A549 (cell line): ENCODE data around the gene ARHGEF16.

ENCODE experiments used
- BHLHE40 ChIP-seq: IDR thresholded peaks from 2 replicates; pipeline ENCODE4 v1.6.1; 2012; ENCODE audit warnings: low read depth, low read length, inconsistent platforms
- CEBPB ChIP-seq, 2 experiments: fragments of >200 bp in 1 of 2; sonication (Bioruptor Twin) in 1 of 2; formaldehyde crosslinking in 1 of 2; IDR thresholded peaks; 2 replicates each; pipeline ENCODE4 v1.6.1; 2012 to 2016
- CHD2 ChIP-seq: fragments of 150-350 bp; IDR thresholded peaks from 2 replicates; pipeline ENCODE4 v1.6.1; 2014; ENCODE audit warnings: low read length; ENCODE audit not compliant: partially characterized antibody
- EP300 ChIP-seq, 2 experiments: fragments of >200 bp; sonication (Bioruptor Twin); formaldehyde crosslinking; IDR thresholded peaks; 2 replicates in 1 of 2; 3 replicates in 1 of 2; pipeline ENCODE4 v1.6.1; 2016 to 2017
- HDAC2 ChIP-seq: fragments of 200-600 bp; sonication (generic); IDR thresholded peaks from 2 replicates; pipeline ENCODE4 v1.6.1; 2016
- KDM1A ChIP-seq: fragments of 200-600 bp; sonication (generic); IDR thresholded peaks from 2 replicates; pipeline ENCODE4 v1.6.1; 2016; ENCODE audit warnings: low read depth, mild to moderate bottlenecking
- MYC ChIP-seq: IDR thresholded peaks from 2 replicates; pipeline ENCODE4 v1.6.1; 2012; ENCODE audit warnings: mild to moderate bottlenecking, inconsistent platforms, low read length, improper control_type of control experiment, borderline replicate concordance
- NFE2L2 ChIP-seq: fragments of 150-350 bp; conservative IDR thresholded peaks from 2 replicates; pipeline ENCODE4 v1.6.1; 2014; ENCODE audit warnings: low read length
- SMC3 ChIP-seq: fragments of >200 bp; sonication (Bioruptor Twin); formaldehyde crosslinking; IDR thresholded peaks from 3 replicates; pipeline ENCODE4 v1.6.1; 2018; ENCODE audit warnings: inconsistent platforms
- TF ChIP-seq, protein P1 (sequence below): fragments of >200 bp; sonication (Bioruptor Twin); formaldehyde crosslinking; IDR thresholded peaks from 3 replicates; pipeline ENCODE4 v1.5.1; 2016
- TF ChIP-seq, protein P2 (sequence below): fragments of 200-600 bp; sonication (generic); IDR thresholded peaks from 2 replicates; pipeline ENCODE4 v1.6.1; 2016; ENCODE audit warnings: antibody characterized with exemption, mild to moderate bottlenecking, moderate library complexity

DNA sequence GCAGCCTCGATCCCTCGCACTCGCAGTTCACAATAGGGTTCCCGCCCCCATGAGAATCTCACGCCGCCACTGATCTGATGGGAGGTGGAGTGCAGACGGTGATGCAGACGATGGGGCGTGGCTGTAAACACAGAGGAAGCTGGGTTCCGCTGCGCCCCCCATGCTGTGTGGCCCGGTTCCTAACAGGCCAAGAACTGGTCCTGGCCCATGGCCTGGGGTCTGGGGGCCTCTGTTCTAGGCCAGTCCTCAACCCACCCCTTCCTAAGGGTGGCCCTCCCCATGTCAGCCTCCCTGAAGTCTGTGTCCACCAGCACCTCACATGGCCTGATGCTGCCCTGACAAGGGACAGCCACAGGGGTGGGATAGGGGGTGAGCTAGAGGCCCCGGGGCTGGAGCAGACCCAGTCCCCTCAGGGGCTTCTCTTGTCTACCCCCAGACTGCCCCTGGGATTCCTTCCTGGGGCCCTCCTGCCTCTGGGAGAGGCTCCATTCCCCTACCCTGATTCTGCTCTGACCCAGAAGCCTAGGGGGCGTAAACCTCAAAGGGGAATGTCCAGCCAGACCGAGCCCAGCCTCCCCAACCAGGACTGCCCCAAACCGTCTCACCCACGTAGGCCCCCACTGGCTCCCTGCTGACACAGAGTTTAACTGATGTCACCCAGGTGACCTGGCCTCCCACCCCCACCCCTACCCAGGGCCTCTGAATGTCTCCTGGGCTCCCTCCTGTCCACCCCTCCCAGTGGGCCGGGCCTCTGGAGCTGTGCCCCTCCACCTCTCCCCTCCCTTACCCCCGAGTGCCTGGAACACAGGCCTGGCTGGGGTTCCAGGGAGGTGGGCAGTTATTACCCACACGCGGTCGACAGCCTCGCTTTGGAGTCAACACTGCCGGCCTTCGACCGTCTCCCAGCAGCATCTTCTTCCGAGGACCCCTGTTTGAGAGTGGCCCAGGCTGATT is 14.8 kb upstream of the ARHGEF16 start:
- TF ChIP-seq, protein P1, sequence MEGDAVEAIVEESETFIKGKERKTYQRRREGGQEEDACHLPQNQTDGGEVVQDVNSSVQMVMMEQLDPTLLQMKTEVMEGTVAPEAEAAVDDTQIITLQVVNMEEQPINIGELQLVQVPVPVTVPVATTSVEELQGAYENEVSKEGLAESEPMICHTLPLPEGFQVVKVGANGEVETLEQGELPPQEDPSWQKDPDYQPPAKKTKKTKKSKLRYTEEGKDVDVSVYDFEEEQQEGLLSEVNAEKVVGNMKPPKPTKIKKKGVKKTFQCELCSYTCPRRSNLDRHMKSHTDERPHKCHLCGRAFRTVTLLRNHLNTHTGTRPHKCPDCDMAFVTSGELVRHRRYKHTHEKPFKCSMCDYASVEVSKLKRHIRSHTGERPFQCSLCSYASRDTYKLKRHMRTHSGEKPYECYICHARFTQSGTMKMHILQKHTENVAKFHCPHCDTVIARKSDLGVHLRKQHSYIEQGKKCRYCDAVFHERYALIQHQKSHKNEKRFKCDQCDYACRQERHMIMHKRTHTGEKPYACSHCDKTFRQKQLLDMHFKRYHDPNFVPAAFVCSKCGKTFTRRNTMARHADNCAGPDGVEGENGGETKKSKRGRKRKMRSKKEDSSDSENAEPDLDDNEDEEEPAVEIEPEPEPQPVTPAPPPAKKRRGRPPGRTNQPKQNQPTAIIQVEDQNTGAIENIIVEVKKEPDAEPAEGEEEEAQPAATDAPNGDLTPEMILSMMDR: no peak
- TF ChIP-seq KDM1A: no peak
- TF ChIP-seq, protein P2, sequence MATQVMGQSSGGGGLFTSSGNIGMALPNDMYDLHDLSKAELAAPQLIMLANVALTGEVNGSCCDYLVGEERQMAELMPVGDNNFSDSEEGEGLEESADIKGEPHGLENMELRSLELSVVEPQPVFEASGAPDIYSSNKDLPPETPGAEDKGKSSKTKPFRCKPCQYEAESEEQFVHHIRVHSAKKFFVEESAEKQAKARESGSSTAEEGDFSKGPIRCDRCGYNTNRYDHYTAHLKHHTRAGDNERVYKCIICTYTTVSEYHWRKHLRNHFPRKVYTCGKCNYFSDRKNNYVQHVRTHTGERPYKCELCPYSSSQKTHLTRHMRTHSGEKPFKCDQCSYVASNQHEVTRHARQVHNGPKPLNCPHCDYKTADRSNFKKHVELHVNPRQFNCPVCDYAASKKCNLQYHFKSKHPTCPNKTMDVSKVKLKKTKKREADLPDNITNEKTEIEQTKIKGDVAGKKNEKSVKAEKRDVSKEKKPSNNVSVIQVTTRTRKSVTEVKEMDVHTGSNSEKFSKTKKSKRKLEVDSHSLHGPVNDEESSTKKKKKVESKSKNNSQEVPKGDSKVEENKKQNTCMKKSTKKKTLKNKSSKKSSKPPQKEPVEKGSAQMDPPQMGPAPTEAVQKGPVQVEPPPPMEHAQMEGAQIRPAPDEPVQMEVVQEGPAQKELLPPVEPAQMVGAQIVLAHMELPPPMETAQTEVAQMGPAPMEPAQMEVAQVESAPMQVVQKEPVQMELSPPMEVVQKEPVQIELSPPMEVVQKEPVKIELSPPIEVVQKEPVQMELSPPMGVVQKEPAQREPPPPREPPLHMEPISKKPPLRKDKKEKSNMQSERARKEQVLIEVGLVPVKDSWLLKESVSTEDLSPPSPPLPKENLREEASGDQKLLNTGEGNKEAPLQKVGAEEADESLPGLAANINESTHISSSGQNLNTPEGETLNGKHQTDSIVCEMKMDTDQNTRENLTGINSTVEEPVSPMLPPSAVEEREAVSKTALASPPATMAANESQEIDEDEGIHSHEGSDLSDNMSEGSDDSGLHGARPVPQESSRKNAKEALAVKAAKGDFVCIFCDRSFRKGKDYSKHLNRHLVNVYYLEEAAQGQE: no peak
- no peak for TF ChIP-seq EP300 (IDR thresholded peaks at IDR 0.05)
- TF ChIP-seq NFE2L2: no peak
- no peak for TF ChIP-seq BHLHE40
- no peak for TF ChIP-seq HDAC2
- no peak for TF ChIP-seq SMC3
- no peak for TF ChIP-seq CEBPB (IDR thresholded peaks at IDR 0.05)
- TF ChIP-seq MYC: no peak
- TF ChIP-seq CHD2: no peak
